ENCODE results near the gene METTL9.

DNA sequence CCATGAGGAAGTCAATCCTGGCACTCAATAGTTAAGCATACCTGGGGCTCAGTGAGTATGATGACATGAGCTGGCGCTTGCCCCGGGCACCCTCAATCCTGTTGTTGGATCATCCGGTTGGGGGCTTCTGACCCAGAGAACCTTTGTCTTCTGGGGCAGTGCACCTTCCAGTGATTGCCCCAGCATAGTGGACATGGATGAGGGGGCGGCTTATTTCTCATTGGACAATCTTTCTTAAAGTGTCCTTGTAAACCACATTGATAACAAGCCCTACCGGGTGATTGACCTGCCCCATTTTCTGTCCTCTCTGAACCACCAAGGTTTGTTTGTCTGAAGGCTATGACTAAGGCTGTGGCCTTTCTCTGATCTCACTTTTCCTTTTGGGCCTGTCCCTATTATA, 34.8 kb downstream of the METTL9 start:
- TF ChIP-seq, protein P1, sequence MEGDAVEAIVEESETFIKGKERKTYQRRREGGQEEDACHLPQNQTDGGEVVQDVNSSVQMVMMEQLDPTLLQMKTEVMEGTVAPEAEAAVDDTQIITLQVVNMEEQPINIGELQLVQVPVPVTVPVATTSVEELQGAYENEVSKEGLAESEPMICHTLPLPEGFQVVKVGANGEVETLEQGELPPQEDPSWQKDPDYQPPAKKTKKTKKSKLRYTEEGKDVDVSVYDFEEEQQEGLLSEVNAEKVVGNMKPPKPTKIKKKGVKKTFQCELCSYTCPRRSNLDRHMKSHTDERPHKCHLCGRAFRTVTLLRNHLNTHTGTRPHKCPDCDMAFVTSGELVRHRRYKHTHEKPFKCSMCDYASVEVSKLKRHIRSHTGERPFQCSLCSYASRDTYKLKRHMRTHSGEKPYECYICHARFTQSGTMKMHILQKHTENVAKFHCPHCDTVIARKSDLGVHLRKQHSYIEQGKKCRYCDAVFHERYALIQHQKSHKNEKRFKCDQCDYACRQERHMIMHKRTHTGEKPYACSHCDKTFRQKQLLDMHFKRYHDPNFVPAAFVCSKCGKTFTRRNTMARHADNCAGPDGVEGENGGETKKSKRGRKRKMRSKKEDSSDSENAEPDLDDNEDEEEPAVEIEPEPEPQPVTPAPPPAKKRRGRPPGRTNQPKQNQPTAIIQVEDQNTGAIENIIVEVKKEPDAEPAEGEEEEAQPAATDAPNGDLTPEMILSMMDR (IDR thresholded peaks at IDR 0.05 in 2 of 3, conservative IDR thresholded peaks at IDR 0.05 in 1 of 3; ENCODE audit: borderline replicate concordance in 1 of 3, insufficient read depth in 1 of 3, low read depth in 2 of 3, low read length in 2 of 3) = no peak
- no peak for TF ChIP-seq POLR2A (IDR thresholded peaks at IDR 0.05; ENCODE audit: borderline replicate concordance, extremely low read depth, insufficient read depth, insufficient read length)
- TF ChIP-seq, protein P2, sequence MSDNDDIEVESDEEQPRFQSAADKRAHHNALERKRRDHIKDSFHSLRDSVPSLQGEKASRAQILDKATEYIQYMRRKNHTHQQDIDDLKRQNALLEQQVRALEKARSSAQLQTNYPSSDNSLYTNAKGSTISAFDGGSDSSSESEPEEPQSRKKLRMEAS (IDR thresholded peaks at IDR 0.05) = no peak
- no peak for TF ChIP-seq EZH2 (IDR thresholded peaks at IDR 0.05)
- TF ChIP-seq SIN3A (IDR thresholded peaks at IDR 0.05; ENCODE audit: low read depth) = no peak
- no peak for TF ChIP-seq POLR2AphosphoS5 (IDR thresholded peaks at IDR 0.05; ENCODE audit: low read depth, low read length)
- no peak for TF ChIP-seq EZH2phosphoT487 (IDR thresholded peaks at IDR 0.05; ENCODE audit: borderline replicate concordance)
- no peak for TF ChIP-seq RAD21 (IDR thresholded peaks at IDR 0.05; ENCODE audit: low read depth)
